Measurements from ENCODE around the gene CNTNAP2.

The CNTNAP2 gene

GRCh38 chr7:147069771-147070170 lies 953.2 kb downstream of the CNTNAP2 start:
- H3K27ac ChIP-seq = no peak overlapping the region
- no peak for TF ChIP-seq CTCF (conservative IDR thresholded peaks at IDR 0.05)

GRCh38 chr7:147070886-147071285 lies 954.3 kb downstream of the CNTNAP2 start:
- H3K27ac ChIP-seq = no peak overlapping the region
- TF ChIP-seq CTCF (conservative IDR thresholded peaks at IDR 0.05) = no peak

GRCh38 chr7:147071536-147071935 lies 954.9 kb downstream of the CNTNAP2 start:
- no peak for TF ChIP-seq CTCF (conservative IDR thresholded peaks at IDR 0.05)
- no peak overlapping the region for H3K27ac ChIP-seq

GRCh38 chr7:147078312-147078711 lies 961.7 kb downstream of the CNTNAP2 start:
- TF ChIP-seq CTCF (conservative IDR thresholded peaks at IDR 0.05) = no peak
- no peak overlapping the region for H3K27ac ChIP-seq

GRCh38 chr7:147079083-147079482 lies 962.5 kb downstream of the CNTNAP2 start:
- no peak for TF ChIP-seq CTCF (conservative IDR thresholded peaks at IDR 0.05)
- no peak overlapping the region for H3K27ac ChIP-seq

- no peak overlapping the region for H3K27ac ChIP-seq
- no peak for TF ChIP-seq CTCF (conservative IDR thresholded peaks at IDR 0.05)
These were observed 963.4 kb downstream of the CNTNAP2 start for GRCh38 chr7:147079921-147080420.

GRCh38 chr7:147081117-147081516 lies 964.5 kb downstream of the CNTNAP2 start:
- no peak for TF ChIP-seq CTCF (conservative IDR thresholded peaks at IDR 0.05)
- no peak overlapping the region for H3K27ac ChIP-seq

All from VCaP (cell line).